Effector memory CD8-positive, alpha-beta T cell (primary cell): ENCODE results near the gene PELI1.

ENCODE experiments used
- ATAC-seq: fragments of 150-1000 bp; cut with Tn5 transposase; replicated peaks from 2 replicates; pipeline ENCODE4 v1.10.0; 2021; ENCODE audit warnings: mild to moderate bottlenecking, moderate library complexity
- DNase-seq, 3 experiments: peaks; one replicate each; pipeline ENCODE4 v3.0.0; 2021
- H3K27ac Mint-ChIP-seq, 2 donors: one replicate each; pipeline ENCODE4 v1.8.0; 2022; ENCODE audit warnings: mild to moderate bottlenecking in 2 of 2, mixed read lengths in 2 of 2, moderate library complexity in 2 of 2
- H3K27me3 Mint-ChIP-seq, 2 donors: one replicate each; pipeline ENCODE4 v1.8.0; 2022; ENCODE audit warnings: mixed read lengths in 2 of 2
- H3K36me3 Mint-ChIP-seq: one replicate; pipeline ENCODE4 v1.8.0; 2022; ENCODE audit warnings: mild to moderate bottlenecking, moderate library complexity, mixed read lengths; ENCODE audit not compliant: insufficient read depth
- H3K4me1 Mint-ChIP-seq, 2 donors: one replicate each; pipeline ENCODE4 v1.8.0; 2022; ENCODE audit warnings: low read depth in 2 of 2, mixed read lengths in 2 of 2
- H3K4me3 Mint-ChIP-seq, 2 donors: one replicate each; pipeline ENCODE4 v1.8.0; 2022; ENCODE audit warnings: mild to moderate bottlenecking in 2 of 2, mixed read lengths in 2 of 2, moderate library complexity in 2 of 2
- H3K9me3 Mint-ChIP-seq, 2 donors: one replicate each; pipeline ENCODE4 v1.8.0; 2022; ENCODE audit warnings: mixed read lengths in 2 of 2

The PELI1 gene

GRCh38 chr2:64168756-64169155 is 24.5 kb upstream of the PELI1 start:
- no peaks in the 10 kb centered on the region for H3K9me3 Mint-ChIP-seq
- DNase-seq: no peak
- no peaks in the 10 kb centered on the region for H3K36me3 Mint-ChIP-seq
- no peaks in the 10 kb centered on the region for H3K27me3 Mint-ChIP-seq
- no peak for ATAC-seq
- no peaks in the 10 kb centered on the region for H3K4me1 Mint-ChIP-seq
- no peak overlapping the region for H3K27ac Mint-ChIP-seq
- H3K4me3 Mint-ChIP-seq: no peak overlapping the region

GRCh38 chr2:64168201-64168600 is 24.0 kb upstream of the PELI1 start:
- Mint-ChIP-seq H3K4me1 (no peaks in the 10 kb centered on the region), H3K27ac (no peak overlapping the region), H3K9me3 (no peaks in the 10 kb centered on the region), H3K36me3 (no peaks in the 10 kb centered on the region), H3K27me3 (no peaks in the 10 kb centered on the region), H3K4me3 (no peak overlapping the region)
- DNase-seq: no peak
- no peak for ATAC-seq

DNA sequence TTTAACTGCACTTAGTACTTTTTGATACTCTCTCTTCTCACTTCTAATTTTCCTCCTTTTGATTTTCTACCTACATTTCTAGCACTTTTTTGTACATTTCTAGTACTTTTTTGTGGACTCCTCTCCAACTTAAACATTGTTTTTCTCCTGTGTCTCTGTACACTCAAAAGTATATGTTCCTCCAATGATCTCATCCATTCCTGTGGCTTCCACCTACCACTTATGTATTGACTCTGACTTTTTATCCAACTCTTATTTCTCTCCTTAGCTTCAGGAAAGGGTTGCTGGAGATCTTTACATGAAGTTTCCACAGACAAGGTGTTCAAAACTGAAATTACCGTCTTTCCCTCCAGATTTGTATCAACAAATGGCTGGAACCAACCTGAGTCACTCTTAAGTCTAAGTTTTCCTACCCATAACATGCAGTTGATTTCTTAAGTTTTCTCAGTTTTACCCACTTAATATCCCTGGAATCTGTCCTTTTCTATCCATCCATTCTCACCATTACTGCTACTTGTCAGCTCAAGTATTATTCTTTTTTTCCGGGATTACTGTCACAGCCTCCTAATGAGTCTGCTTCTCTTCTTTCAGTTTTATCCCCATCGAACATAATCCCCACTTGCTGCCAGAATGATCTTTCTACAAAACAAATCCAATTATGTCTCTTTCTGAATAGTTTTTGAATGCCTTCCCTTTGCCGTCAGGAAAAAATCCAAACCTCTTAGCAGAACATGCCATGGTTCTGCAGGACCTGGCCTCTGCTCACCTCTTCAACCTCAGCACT is 22.6 kb upstream of the PELI1 start:
- Mint-ChIP-seq H3K9me3 (no peaks in the 10 kb centered on the region), H3K27me3 (no peaks in the 10 kb centered on the region), H3K4me1 (no peaks in the 10 kb centered on the region), H3K36me3 (no peaks in the 10 kb centered on the region), H3K4me3 (no peak overlapping the region), H3K27ac (no peak overlapping the region)
- ATAC-seq (no peak), DNase-seq (no peak)

- no peak overlapping the region for H3K27ac Mint-ChIP-seq
- no peak overlapping the region for H3K4me3 Mint-ChIP-seq
- no peaks in the 10 kb centered on the region for H3K36me3 Mint-ChIP-seq
- ATAC-seq (no peak), DNase-seq (no peak)
- H3K9me3 Mint-ChIP-seq: no peaks in the 10 kb centered on the region
- H3K27me3 Mint-ChIP-seq: no peaks in the 10 kb centered on the region
- no peaks in the 10 kb centered on the region for H3K4me1 Mint-ChIP-seq
These were observed 22.0 kb upstream of the PELI1 start for GRCh38 chr2:64166212-64166611.

DNA sequence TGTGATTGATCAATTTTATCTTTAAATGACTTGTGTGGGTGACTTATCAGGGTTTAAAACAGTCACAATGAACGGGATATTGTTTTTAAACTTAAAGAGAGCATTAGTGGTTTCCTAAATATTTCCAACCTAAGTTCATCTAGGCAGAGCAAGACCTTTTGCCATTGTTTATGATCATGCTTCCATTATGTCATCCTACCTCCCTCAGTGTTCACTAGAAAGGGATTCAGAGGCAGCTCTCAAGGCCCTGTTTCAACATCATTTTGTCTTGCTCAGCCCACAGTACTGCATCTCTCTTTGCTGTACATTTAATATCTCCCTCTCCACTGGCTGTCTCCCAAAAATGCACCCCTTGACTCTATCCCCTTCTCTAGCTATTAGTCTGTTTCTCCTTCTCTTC is 21.5 kb upstream of the PELI1 start:
- H3K27ac Mint-ChIP-seq: no peak overlapping the region
- H3K27me3 Mint-ChIP-seq: no peaks in the 10 kb centered on the region
- H3K9me3 Mint-ChIP-seq: no peaks in the 10 kb centered on the region
- no peak for DNase-seq
- no peaks in the 10 kb centered on the region for H3K4me1 Mint-ChIP-seq
- H3K4me3 Mint-ChIP-seq: no peak overlapping the region
- no peak for ATAC-seq
- no peaks in the 10 kb centered on the region for H3K36me3 Mint-ChIP-seq

GRCh38 chr2:64164629-64165028 is 20.4 kb upstream of the PELI1 start:
- no peak for DNase-seq
- no peaks in the 10 kb centered on the region for H3K4me1 Mint-ChIP-seq
- H3K9me3 Mint-ChIP-seq: no peaks in the 10 kb centered on the region
- H3K4me3 Mint-ChIP-seq: no peak overlapping the region
- no peak for ATAC-seq
- H3K27ac Mint-ChIP-seq: no peak overlapping the region
- H3K36me3 Mint-ChIP-seq: no peaks in the 10 kb centered on the region
- no peaks in the 10 kb centered on the region for H3K27me3 Mint-ChIP-seq

- Mint-ChIP-seq H3K27ac (no peak overlapping the region), H3K4me1 (no peaks in the 10 kb centered on the region), H3K9me3 (no peaks in the 10 kb centered on the region), H3K4me3 (no peak overlapping the region), H3K27me3 (no peaks in the 10 kb centered on the region), H3K36me3 (no peaks in the 10 kb centered on the region)
- ATAC-seq (no peak), DNase-seq (no peak)
These were observed 18.3 kb upstream of the PELI1 start for GRCh38 chr2:64162516-64162915.

- no peak overlapping the region for H3K4me3 Mint-ChIP-seq
- no peak overlapping the region for H3K27ac Mint-ChIP-seq
- no peaks in the 10 kb centered on the region for H3K4me1 Mint-ChIP-seq
- no peaks in the 10 kb centered on the region for H3K9me3 Mint-ChIP-seq
- H3K27me3 Mint-ChIP-seq: peaks cover 17 to 20% of the 10 kb centered on the region in 2 donors
- no peak for ATAC-seq
- no peaks in the 10 kb centered on the region for H3K36me3 Mint-ChIP-seq
- no peak for DNase-seq
These were observed 13.6 kb upstream of the PELI1 start for GRCh38 chr2:64157792-64158191.

DNA sequence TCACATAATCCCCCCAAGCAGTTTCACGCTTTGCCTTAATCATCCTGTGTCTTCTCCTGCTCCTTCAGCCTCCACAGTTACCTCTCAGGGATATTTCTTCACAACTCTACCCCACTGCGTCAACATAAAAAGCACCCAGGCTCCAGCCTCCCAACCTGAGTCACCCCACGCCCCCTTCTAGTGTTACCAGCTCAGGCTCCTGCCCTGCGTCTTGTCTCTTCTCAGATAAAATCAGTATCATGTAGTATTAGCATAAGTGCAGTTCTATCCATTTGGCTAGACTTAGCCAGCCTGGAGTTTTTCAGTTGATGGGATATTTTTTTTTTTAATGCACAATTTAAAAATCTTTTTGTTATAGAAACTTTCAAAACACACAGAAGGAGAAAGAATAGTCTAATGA is 9.6 kb upstream of the PELI1 start:
- DNase-seq: no peak
- Mint-ChIP-seq H3K4me3 (no peak overlapping the region), H3K27me3 (peaks cover 17 to 20% of the 10 kb centered on the region in 2 donors), H3K9me3 (no peaks in the 10 kb centered on the region), H3K27ac (no peak overlapping the region), H3K36me3 (no peaks in the 10 kb centered on the region), H3K4me1 (no peaks in the 10 kb centered on the region)
- no peak for ATAC-seq

- peaks cover 17 to 20% of the 10 kb centered on the region in 2 donors for H3K27me3 Mint-ChIP-seq
These were observed 7.3 kb upstream of the PELI1 start for GRCh38 chr2:64151476-64151875.

GRCh38 chr2:64145714-64146113 is 1.5 kb upstream of the PELI1 start:
- no peak for DNase-seq
- Mint-ChIP-seq H3K27ac (no peak overlapping the region), H3K9me3 (no peaks in the 10 kb centered on the region), H3K36me3 (peaks cover 16% of the 10 kb centered on the region), H3K27me3 (no peaks in the 10 kb centered on the region), H3K4me1 (peaks cover 17 to 20% of the 10 kb centered on the region in 2 donors), H3K4me3 (no peak overlapping the region)
- ATAC-seq: no peak

More at GRCh38 chr2:64151476-64151875, 7.3 kb upstream of the PELI1 start:
- DNase-seq (no peak), ATAC-seq (no peak)
- H3K36me3 Mint-ChIP-seq: no peaks in the 10 kb centered on the region
- no peak overlapping the region for H3K27ac Mint-ChIP-seq
- H3K4me3 Mint-ChIP-seq: no peak overlapping the region
- no peaks in the 10 kb centered on the region for H3K9me3 Mint-ChIP-seq
- no peaks in the 10 kb centered on the region for H3K4me1 Mint-ChIP-seq

DNA sequence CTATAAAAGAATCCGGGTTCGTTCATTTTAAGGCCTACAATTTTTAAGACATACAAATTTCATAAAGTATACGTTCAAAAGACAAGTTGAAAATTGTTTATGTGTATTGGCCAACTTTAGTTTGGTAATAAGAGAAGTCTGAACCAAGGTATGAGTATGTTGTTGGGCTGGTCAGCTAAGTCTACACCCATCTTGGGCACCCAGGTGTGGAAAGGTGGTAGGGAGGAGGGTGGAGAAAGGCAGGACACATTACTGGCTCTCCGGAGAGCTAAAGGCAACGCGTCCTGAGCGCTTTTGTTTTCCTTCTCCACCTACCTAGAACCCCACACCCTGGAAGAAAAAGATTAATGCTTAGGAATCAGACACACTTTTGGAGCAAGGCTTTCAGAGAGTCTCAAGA is 899 bp upstream of the PELI1 start:
- Mint-ChIP-seq H3K36me3 (peaks cover 16% of the 10 kb centered on the region), H3K4me1 (peaks cover 17 to 24% of the 10 kb centered on the region in 2 donors), H3K9me3 (no peaks in the 10 kb centered on the region), H3K27ac (peak overlapping the region in 1 of 2 donors; percentile 95), H3K27me3 (no peaks in the 10 kb centered on the region), H3K4me3 (peak overlapping the region; percentile 94 to 97)
- ATAC-seq: no peak
- no peak for DNase-seq

- H3K4me1 Mint-ChIP-seq: peaks cover 20 to 28% of the 10 kb centered on the region in 2 donors
- ATAC-seq (peak; percentile 33), DNase-seq (peak in 2 of 3 experiments; percentile 10 to 30)
- H3K27ac Mint-ChIP-seq: peak overlapping the region; percentile 95 to 96
- H3K36me3 Mint-ChIP-seq: peaks cover 22% of the 10 kb centered on the region
- H3K27me3 Mint-ChIP-seq: no peaks in the 10 kb centered on the region
- H3K4me3 Mint-ChIP-seq: peak overlapping the region; percentile 94 to 97
- H3K9me3 Mint-ChIP-seq: no peaks in the 10 kb centered on the region
These were observed 807 bp downstream of the PELI1 start for GRCh38 chr2:64143169-64144056.

DNA sequence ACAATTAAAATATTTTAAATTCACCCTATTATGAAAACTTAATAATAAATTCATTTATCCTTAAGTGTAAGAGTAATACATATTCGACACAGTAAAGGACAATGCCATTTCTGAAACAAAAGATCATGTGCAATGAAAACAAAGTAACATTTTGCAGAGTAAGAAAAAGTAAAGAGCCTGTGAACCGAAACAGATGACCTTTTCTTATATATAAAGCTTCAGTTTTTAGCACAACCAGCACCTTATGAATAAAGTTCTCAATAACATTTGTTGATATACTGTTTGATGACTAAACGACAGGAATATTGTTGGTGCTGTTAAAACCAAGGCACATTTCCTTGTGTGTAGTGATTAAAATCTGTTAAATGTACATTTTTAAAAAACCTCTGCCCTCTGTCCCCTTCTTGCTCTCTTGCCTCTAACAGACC is 1.5 kb downstream of the PELI1 start:
- no peak for ATAC-seq
- peak overlapping the region; percentile 94 to 97 for H3K4me3 Mint-ChIP-seq
- H3K36me3 Mint-ChIP-seq: peaks cover 22% of the 10 kb centered on the region
- peak overlapping the region; percentile 95 to 96 for H3K27ac Mint-ChIP-seq
- DNase-seq: no peak
- peaks cover 26 to 28% of the 10 kb centered on the region in 2 donors for H3K4me1 Mint-ChIP-seq
- H3K27me3 Mint-ChIP-seq: no peaks in the 10 kb centered on the region
- no peaks in the 10 kb centered on the region for H3K9me3 Mint-ChIP-seq
